HEK293 (cell line): ENCODE data around the gene DPPA3.
A peak's percentile ranks its signal among the peaks of the same experiment; 100 is the strongest.
"Not testable (repeated sequence)": the region's sequence is repeated elsewhere in the genome, so short reads cannot be mapped to it uniquely, and the experiment has no call there.

ENCODE experiments used
- CTCF ChIP-seq: fragments of 450-650 bp; formaldehyde crosslinking; IDR thresholded peaks from 2 replicates; pipeline ENCODE4 v1.5.1; 2016; ENCODE audit warnings: missing biosample characterization, missing genetic modification characterization
- MZF1 ChIP-seq: fragments of 450-650 bp; formaldehyde crosslinking; IDR thresholded peaks from 2 replicates; pipeline ENCODE4 v1.5.1; 2017; ENCODE audit warnings: missing biosample characterization, missing genetic modification characterization, borderline replicate concordance
- ZBTB7A ChIP-seq: fragments of 450-650 bp; formaldehyde crosslinking; IDR thresholded peaks from 2 replicates; pipeline ENCODE4 v1.5.1; 2016; ENCODE audit warnings: low read depth, missing biosample characterization, missing genetic modification characterization
- ZNF114 ChIP-seq: fragments of 450-650 bp; formaldehyde crosslinking; IDR thresholded peaks from 2 replicates; pipeline ENCODE4 v1.5.0; 2017; ENCODE audit warnings: missing biosample characterization, missing genetic modification characterization
- ZNF561 ChIP-seq: fragments of 450-650 bp; IDR thresholded peaks from 2 replicates; pipeline ENCODE4 v1.5.1; 2018; ENCODE audit warnings: missing biosample characterization, missing genetic modification characterization, borderline replicate concordance
- ZNF654 ChIP-seq: fragments of 450-650 bp; formaldehyde crosslinking; IDR thresholded peaks from 2 replicates; pipeline ENCODE4 v1.5.1; 2016; ENCODE audit warnings: low read depth, missing biosample characterization, missing genetic modification characterization
- ZNF664 ChIP-seq: fragments of 450-650 bp; formaldehyde crosslinking; IDR thresholded peaks from 2 replicates; pipeline ENCODE4 v1.5.1; 2016; ENCODE audit warnings: missing biosample characterization, missing genetic modification characterization

GRCh38 chr12:7677432-7677888 is 33.8 kb upstream of the DPPA3 start:
- TF ChIP-seq ZBTB7A; MZF1 (tag by site-specific recombination); ZNF114; ZNF561 (tag by site-specific recombination); ZNF664 (tag by site-specific recombination): not testable (repeated sequence)
- TF ChIP-seq ZNF654 (tag by site-specific recombination) (peak; percentile 68), CTCF (tag by site-specific recombination) (0 out of 2 replicates have a peak, but pooled peaks have one; percentile 12)
